PFSK-1 (cell line): ENCODE data around the gene CIITA.

Source experiments
- FOXP2 ChIP-seq: optimal IDR thresholded peaks from 2 replicates; pipeline ENCODE3; 2011; ENCODE audit warnings: borderline replicate concordance, control low read depth, inconsistent platforms; ENCODE audit not compliant: insufficient read depth; ENCODE audit errors: extremely low read length, extremely low read depth
- POLR2AphosphoS5 ChIP-seq: IDR thresholded peaks from 2 replicates; pipeline ENCODE4 v1.6.1; 2012; ENCODE audit warnings: low read depth, mild to moderate bottlenecking, control low read depth, low read length, moderate library complexity
- REST ChIP-seq, 2 experiments: IDR thresholded peaks; 2 replicates each; pipeline versions ENCODE4 v1.6.1 to v1.8.0; 2011 to 2012; ENCODE audit warnings: low read depth in 2 of 2, low read length in 2 of 2, control low read depth in 1 of 2, inconsistent platforms in 1 of 2, mild to moderate bottlenecking in 1 of 2, moderate library complexity in 1 of 2; ENCODE audit not compliant: insufficient read depth in 1 of 2
- SIN3A ChIP-seq: IDR thresholded peaks from 2 replicates; pipeline ENCODE4 v1.6.1; 2012; ENCODE audit warnings: mild to moderate bottlenecking, low read length, moderate library complexity, borderline replicate concordance; ENCODE audit not compliant: insufficient read depth
- TAF1 ChIP-seq: IDR thresholded peaks from 2 replicates; pipeline ENCODE4 v1.6.1; 2012; ENCODE audit warnings: low read length, control low read depth, borderline replicate concordance; ENCODE audit not compliant: insufficient read depth

Gene CIITA

GRCh38 chr16:10846213-10846998 lies 30.6 kb upstream of the CIITA start:
- TF ChIP-seq REST (IDR thresholded peaks at IDR 0.05; ENCODE audit: insufficient read depth in 1 of 2, low read depth in 2 of 2, low read length in 2 of 2) (no peak), SIN3A (no peak), TAF1 (no peak), POLR2AphosphoS5 (no peak), FOXP2 (no peak)

- TF ChIP-seq POLR2AphosphoS5 (no peak), TAF1 (no peak), FOXP2 (no peak), REST (IDR thresholded peaks at IDR 0.05; ENCODE audit: insufficient read depth in 1 of 2, low read depth in 2 of 2, low read length in 2 of 2) (no peak), SIN3A (no peak)
These were observed 29.8 kb upstream of the CIITA start for GRCh38 chr16:10847176-10847575.

- TF ChIP-seq SIN3A (no peak), FOXP2 (no peak), POLR2AphosphoS5 (no peak), TAF1 (no peak), REST (IDR thresholded peaks at IDR 0.05; ENCODE audit: insufficient read depth in 1 of 2, low read depth in 2 of 2, low read length in 2 of 2) (no peak)
These were observed 27.1 kb upstream of the CIITA start for GRCh38 chr16:10849736-10850477.

- TF ChIP-seq POLR2AphosphoS5 = no peak
- no peak for TF ChIP-seq SIN3A
- TF ChIP-seq REST (IDR thresholded peaks at IDR 0.05; ENCODE audit: insufficient read depth in 1 of 2, low read depth in 2 of 2, low read length in 2 of 2) = no peak
- TF ChIP-seq TAF1 = no peak
- TF ChIP-seq FOXP2 = no peak
These were observed 26.5 kb upstream of the CIITA start for GRCh38 chr16:10850478-10850850.
